Measurements from ENCODE around the gene PRR23E. TPM values are rescaled to one million over a fixed set of nuclear protein-coding genes. Genes with fewer than 3 reads are reported as not detected.

PRR23E gene
- total RNA-seq, 1 experiment from 2014 or later, result not detected

- DNase-seq (ENCODE audit: low spot score), result no peak
Measured at GRCh38 chr3:127164615-127165014, 28.3 kb upstream of the PRR23E start.

- DNase-seq (ENCODE audit: low spot score), result no peak
Measured at GRCh38 chr3:127165036-127165435, 27.9 kb upstream of the PRR23E start.

- no peak for DNase-seq (ENCODE audit: low spot score)
Measured at GRCh38 chr3:127165694-127166485, 27.0 kb upstream of the PRR23E start.

GRCh38 chr3:127166501-127167065 is 26.3 kb upstream of the PRR23E start:
- DNase-seq (ENCODE audit: low spot score), result no peak

GRCh38 chr3:127167315-127168043 is 25.5 kb upstream of the PRR23E start:
- no peak for DNase-seq (ENCODE audit: low spot score)

GRCh38 chr3:127168271-127168670 is 24.7 kb upstream of the PRR23E start:
- DNase-seq (ENCODE audit: low spot score), result no peak

- no peak for DNase-seq (ENCODE audit: low spot score)
Measured at GRCh38 chr3:127170814-127171213, 22.1 kb upstream of the PRR23E start.

GRCh38 chr3:127171320-127171719 is 21.6 kb upstream of the PRR23E start:
- DNase-seq (ENCODE audit: low spot score), result no peak

- DNase-seq (ENCODE audit: low spot score), result no peak
Measured at GRCh38 chr3:127171721-127172120, 21.2 kb upstream of the PRR23E start.

- no peak for DNase-seq (ENCODE audit: low spot score)
Measured at GRCh38 chr3:127172211-127172610, 20.7 kb upstream of the PRR23E start.

GRCh38 chr3:127172781-127173515 is 20.0 kb upstream of the PRR23E start:
- DNase-seq (ENCODE audit: low spot score), result peak; percentile 42

GRCh38 chr3:127173516-127174166 is 19.3 kb upstream of the PRR23E start:
- no peak for DNase-seq (ENCODE audit: low spot score)

GRCh38 chr3:127174284-127174683 is 18.6 kb upstream of the PRR23E start:
- DNase-seq (ENCODE audit: low spot score), result no peak

GRCh38 chr3:127174715-127175140 is 18.2 kb upstream of the PRR23E start:
- no peak for DNase-seq (ENCODE audit: low spot score)

GRCh38 chr3:127175272-127175671 is 17.7 kb upstream of the PRR23E start:
- DNase-seq (ENCODE audit: low spot score), result no peak

GRCh38 chr3:127177226-127177625 is 15.7 kb upstream of the PRR23E start:
- peak; percentile 42 for DNase-seq (ENCODE audit: low spot score)

- no peak for DNase-seq (ENCODE audit: low spot score)
Measured at GRCh38 chr3:127180859-127181258, 12.1 kb upstream of the PRR23E start.

- no peak for DNase-seq (ENCODE audit: low spot score)
Measured at GRCh38 chr3:127182431-127182830, 10.5 kb upstream of the PRR23E start.

GRCh38 chr3:127182848-127183714 is 9.8 kb upstream of the PRR23E start:
- DNase-seq (ENCODE audit: low spot score), result no peak
